Kidney (tissue), 14 donors: ENCODE measurements around the gene DEPDC1B. TPM values are rescaled to one million over a fixed set of nuclear protein-coding genes. Genes with fewer than 3 reads are reported as not detected.

Experiments
- DNase-seq, 5 donors: peaks; one replicate each; pipeline ENCODE4 v3.0.0-alpha.2; 2013 to 2020
- FAIRE-seq: peaks from 2 replicates; lab custom pipeline; 2012; peaks lifted over from hg19 to GRCh38; lab: Jason Lieb, UNC
- H3K27ac ChIP-seq, 2 donors: one replicate each; pipeline ENCODE4 v1.7.0; 2013; ENCODE audit warnings: low read depth in 2 of 2, low read length in 2 of 2, inconsistent platforms in 1 of 2
- H3K27me3 ChIP-seq: one replicate; pipeline ENCODE4 v1.7.1; 2013; ENCODE audit warnings: low read length, inconsistent platforms; ENCODE audit not compliant: control insufficient read depth, insufficient read depth
- H3K36me3 ChIP-seq, 3 donors: one replicate each; pipeline versions ENCODE4 v1.7.0 to v1.7.1; 2013; ENCODE audit warnings: low read length in 3 of 3, control low read depth in 1 of 3, inconsistent platforms in 1 of 3; ENCODE audit not compliant: insufficient read depth in 3 of 3, control insufficient read depth in 2 of 3
- H3K4me1 ChIP-seq, 3 donors: one replicate each; pipeline versions ENCODE4 v1.7.0 to v1.7.1; 2013; ENCODE audit warnings: low read length in 3 of 3, inconsistent platforms in 1 of 3, low read depth in 1 of 3; ENCODE audit not compliant: control insufficient read depth in 2 of 3, insufficient read depth in 2 of 3
- H3K4me3 ChIP-seq, 3 donors: one replicate each; pipeline versions ENCODE4 v1.7.0 to v1.8.1; 2013; ENCODE audit warnings: low read length in 3 of 3, control low read depth in 1 of 3, inconsistent platforms in 1 of 3
- H3K9ac ChIP-seq, 3 donors: one replicate each; pipeline versions ENCODE4 v1.7.0 to v1.7.1; 2013; ENCODE audit warnings: low read length in 3 of 3, control low read depth in 1 of 3, inconsistent platforms in 1 of 3
- H3K9me3 ChIP-seq, 3 donors: one replicate each; pipeline versions ENCODE4 v1.7.0 to v1.7.1; 2013; ENCODE audit warnings: low read length in 3 of 3, control low read depth in 1 of 3, inconsistent platforms in 1 of 3; ENCODE audit not compliant: control insufficient read depth in 2 of 3, insufficient read depth in 1 of 3
- intact Hi-C: fragments of 100-400 bp; cut with DNase I; formaldehyde crosslinking; loops from one replicate; pipeline ENCODE4 v1.11.1; 2022
- polyA plus RNA-seq: library from polyadenylated mRNA; stranded (reverse); fragments of 350-450 nt; fragmentation: Illumina TruSeq; extraction: RNeasy Lipid Tissue Mini Kit (QIAGEN cat#74804); gene quantifications from one replicate; pipeline ENCODE4 v1.2.3, GENCODE V29; 2014; ENCODE audit warnings: low read depth, low replicate concordance; ENCODE audit not compliant: insufficient read depth
- total RNA-seq: library from RNA; stranded (reverse); fragmentation: NEBNext Ultra II Directional; extraction: Animal tissue kit (Norgen Biotek cat#: 25700); gene quantifications from one replicate; pipeline ENCODE4 v1.2.1, GENCODE V29; 2021
- TF ChIP-seq, protein P1 (sequence below): IDR thresholded peaks from 3 replicates; pipeline ENCODE4 v1.5.1; 2012; ENCODE audit warnings: mild to moderate bottlenecking, moderate library complexity, borderline replicate concordance; ENCODE audit not compliant: insufficient read depth; ENCODE audit errors: extremely low read depth
- donor health status: control.
- donor health status: control.
- donor health status: control.
- donor health status: control.
- donor health status: control.
- donor health status: DM: yes; HTN: yes; CAD: no.
- donor health status: Normal renal cell carcinoma (clear cell type).

Gene DEPDC1B
- total and polyA plus RNA-seq, 2 donors from 2014 or later = 0.50 to 5.2 TPM

DNA sequence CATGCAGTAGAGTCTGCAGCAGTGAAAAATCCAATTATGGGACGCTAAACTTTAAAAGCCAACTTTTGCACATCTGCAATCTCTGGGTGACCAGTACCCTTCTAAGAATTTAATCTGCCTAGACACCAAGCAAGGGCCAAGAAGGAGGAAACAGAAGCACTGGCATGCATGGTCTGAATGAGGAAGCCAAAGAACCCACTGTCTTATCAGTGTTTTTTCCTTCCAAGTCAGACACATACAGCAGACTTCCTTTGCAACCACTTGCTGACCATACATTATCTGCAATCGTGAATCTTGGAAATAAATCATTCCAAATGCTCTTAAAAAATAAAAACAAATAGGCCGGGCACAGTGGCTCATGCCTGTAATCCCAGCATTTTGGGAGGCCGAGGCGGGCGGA, 65.9 kb downstream of the DEPDC1B start:
- no peaks in the 10 kb centered on the region for H3K9me3 ChIP-seq

DNA sequence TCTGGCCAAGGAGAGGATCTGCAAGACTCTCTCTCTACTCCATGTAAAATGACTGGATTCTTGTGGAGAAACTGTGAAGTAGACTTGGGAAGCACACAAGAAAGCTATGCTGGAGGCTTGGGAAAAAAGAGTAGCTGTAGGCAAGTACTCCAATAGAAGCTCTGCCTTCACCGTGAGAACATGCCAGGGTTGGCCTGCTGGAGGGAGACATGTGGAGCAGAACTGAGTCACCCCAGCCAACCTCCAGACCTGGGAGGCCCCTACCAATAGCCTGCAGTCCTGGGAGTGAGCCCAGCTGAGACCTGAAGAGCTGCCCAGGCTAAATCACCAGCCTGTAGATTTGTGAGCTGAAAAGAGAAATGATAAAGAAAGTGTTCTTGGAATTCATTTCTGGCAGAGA, 66.6 kb downstream of the DEPDC1B start:
- no peak overlapping the region for H3K9ac ChIP-seq
- FAIRE-seq = no peak
- H3K27ac ChIP-seq = no peak overlapping the region
- peaks cover 0 to 2% (median 0%) of the 10 kb centered on the region in 3 donors for H3K36me3 ChIP-seq
- TF ChIP-seq, protein P1, sequence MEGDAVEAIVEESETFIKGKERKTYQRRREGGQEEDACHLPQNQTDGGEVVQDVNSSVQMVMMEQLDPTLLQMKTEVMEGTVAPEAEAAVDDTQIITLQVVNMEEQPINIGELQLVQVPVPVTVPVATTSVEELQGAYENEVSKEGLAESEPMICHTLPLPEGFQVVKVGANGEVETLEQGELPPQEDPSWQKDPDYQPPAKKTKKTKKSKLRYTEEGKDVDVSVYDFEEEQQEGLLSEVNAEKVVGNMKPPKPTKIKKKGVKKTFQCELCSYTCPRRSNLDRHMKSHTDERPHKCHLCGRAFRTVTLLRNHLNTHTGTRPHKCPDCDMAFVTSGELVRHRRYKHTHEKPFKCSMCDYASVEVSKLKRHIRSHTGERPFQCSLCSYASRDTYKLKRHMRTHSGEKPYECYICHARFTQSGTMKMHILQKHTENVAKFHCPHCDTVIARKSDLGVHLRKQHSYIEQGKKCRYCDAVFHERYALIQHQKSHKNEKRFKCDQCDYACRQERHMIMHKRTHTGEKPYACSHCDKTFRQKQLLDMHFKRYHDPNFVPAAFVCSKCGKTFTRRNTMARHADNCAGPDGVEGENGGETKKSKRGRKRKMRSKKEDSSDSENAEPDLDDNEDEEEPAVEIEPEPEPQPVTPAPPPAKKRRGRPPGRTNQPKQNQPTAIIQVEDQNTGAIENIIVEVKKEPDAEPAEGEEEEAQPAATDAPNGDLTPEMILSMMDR = no peak
- H3K4me1 ChIP-seq = no peaks in the 10 kb centered on the region
- no peaks in the 10 kb centered on the region for H3K9me3 ChIP-seq
- DNase-seq = no peak
- no peaks in the 10 kb centered on the region for H3K27me3 ChIP-seq
- intact Hi-C loops = no loop called here
- H3K4me3 ChIP-seq = no peak overlapping the region

More for the DNA sequence above, 65.9 kb downstream of the DEPDC1B start:
- H3K36me3 ChIP-seq = peaks cover 0 to 2% (median 0%) of the 10 kb centered on the region in 3 donors
- intact Hi-C loops = no loop called here
- TF ChIP-seq, protein P1 = no peak
- no peak overlapping the region for H3K27ac ChIP-seq
- H3K27me3 ChIP-seq = no peaks in the 10 kb centered on the region
- no peak overlapping the region for H3K4me3 ChIP-seq
- no peak overlapping the region for H3K9ac ChIP-seq
- DNase-seq (no peak), FAIRE-seq (no peak)
- H3K4me1 ChIP-seq = no peaks in the 10 kb centered on the region

DNA sequence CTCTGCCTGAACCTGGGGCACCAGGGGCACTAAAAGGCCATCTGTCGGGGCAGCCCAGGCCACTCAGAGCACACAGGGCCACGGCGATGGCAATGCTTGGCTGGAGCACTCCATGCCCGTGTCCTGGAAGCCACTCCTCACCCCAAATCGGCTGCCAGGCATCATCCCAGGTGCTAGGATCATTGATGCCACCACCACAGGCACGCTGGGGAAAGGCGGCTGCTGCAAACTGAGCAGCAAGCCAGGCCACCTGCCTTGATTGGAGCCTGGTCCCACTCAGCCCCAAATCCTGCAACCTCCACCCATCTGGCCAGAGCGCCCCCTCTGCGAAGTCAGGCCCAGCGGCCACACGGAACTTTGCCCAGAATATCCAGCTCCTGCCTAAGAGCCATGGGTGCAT, 67.8 kb downstream of the DEPDC1B start:
- no peaks in the 10 kb centered on the region for H3K9me3 ChIP-seq
- no peak for FAIRE-seq

More for the DNA sequence above, 67.8 kb downstream of the DEPDC1B start:
- no peaks in the 10 kb centered on the region for H3K4me1 ChIP-seq
- TF ChIP-seq, protein P1 = no peak
- DNase-seq = no peak
- H3K9ac ChIP-seq = no peak overlapping the region
- H3K36me3 ChIP-seq = no peaks in the 10 kb centered on the region
- H3K27me3 ChIP-seq = no peaks in the 10 kb centered on the region
- intact Hi-C loops = no loop called here
- no peak overlapping the region for H3K27ac ChIP-seq
- H3K4me3 ChIP-seq = no peak overlapping the region
